Activated CD8-positive, alpha-beta memory T cell treated with anti-CD3 and anti-CD28 coated beads, Interleukin-2, amount 50 U/mL, for 24 hours (primary cell): ENCODE results near the gene RBM33.

Source experiments
- DNase-seq: peaks from one replicate; pipeline ENCODE4 v3.0.0-alpha.2; 2020; ENCODE audit errors: extremely low read depth

The RBM33 gene

GRCh38 chr7:155824227-155824886 lies 179.9 kb downstream of the RBM33 start:
- DNase-seq = no peak

GRCh38 chr7:155825336-155825735 lies 180.9 kb downstream of the RBM33 start:
- no peak for DNase-seq

DNA sequence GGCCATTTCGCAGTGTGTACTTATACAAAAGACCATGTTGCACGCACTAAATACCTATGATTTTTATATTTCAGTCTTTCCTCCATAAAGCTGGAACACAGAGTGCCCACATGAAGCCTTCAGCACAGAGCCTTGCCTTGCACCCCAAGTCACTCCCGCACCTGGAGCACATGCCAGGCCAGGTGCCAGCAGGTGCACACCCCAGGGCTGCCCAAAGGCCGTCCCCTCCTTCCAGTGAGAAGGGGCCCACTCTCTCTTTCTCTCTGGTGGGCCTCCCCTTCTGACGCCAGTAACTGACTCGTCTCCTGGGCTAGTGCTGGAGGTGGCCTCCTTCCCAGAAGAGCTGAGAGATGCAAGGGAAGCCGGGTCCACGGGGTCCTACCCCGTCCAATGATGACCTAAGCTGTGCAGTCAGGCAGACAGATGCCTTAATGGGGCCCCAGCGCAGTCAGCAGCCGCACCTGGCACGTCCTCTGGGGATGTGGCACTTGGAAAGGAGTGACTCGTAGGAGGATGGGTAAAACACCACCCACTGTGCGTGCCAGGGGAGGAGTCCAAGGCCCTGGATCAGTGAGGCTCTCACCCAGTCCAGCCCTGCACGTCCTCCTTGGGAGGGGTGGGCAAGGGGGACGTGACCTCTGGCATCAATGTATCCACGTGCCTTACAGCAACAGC lies 185.5 kb downstream of the RBM33 start:
- DNase-seq = no peak
